Upper lobe of left lung (tissue), 4 donors: ENCODE data around the gene MAP2K5.

Experiments used
- CTCF ChIP-seq, 6 experiments: fragments of 450-650 bp in 4 of 6; fragments of 200-600 bp in 2 of 6; sonication (generic) in 2 of 6; IDR thresholded peaks; one replicate each; pipeline ENCODE4 v1.5.1; 2016 to 2019; ENCODE audit warnings: antibody characterized with exemption in 6 of 6
- EP300 ChIP-seq, 4 donors: sonication (generic); formaldehyde crosslinking; IDR thresholded peaks; one replicate each; pipeline ENCODE4 v1.5.1; 2017; ENCODE audit warnings: antibody characterized with exemption in 4 of 4, control low read depth in 2 of 4
- POLR2A ChIP-seq, 4 donors: fragments of 450-650 bp; IDR thresholded peaks; one replicate each; pipeline ENCODE4 v1.5.1; 2016 to 2017; ENCODE audit warnings: antibody characterized with exemption in 4 of 4, mild to moderate bottlenecking in 2 of 4
- POLR2AphosphoS5 ChIP-seq, 2 donors: sonication (generic); formaldehyde crosslinking; IDR thresholded peaks; one replicate each; pipeline ENCODE4 v1.5.1; 2017; ENCODE audit warnings: antibody characterized with exemption in 2 of 2

DNA sequence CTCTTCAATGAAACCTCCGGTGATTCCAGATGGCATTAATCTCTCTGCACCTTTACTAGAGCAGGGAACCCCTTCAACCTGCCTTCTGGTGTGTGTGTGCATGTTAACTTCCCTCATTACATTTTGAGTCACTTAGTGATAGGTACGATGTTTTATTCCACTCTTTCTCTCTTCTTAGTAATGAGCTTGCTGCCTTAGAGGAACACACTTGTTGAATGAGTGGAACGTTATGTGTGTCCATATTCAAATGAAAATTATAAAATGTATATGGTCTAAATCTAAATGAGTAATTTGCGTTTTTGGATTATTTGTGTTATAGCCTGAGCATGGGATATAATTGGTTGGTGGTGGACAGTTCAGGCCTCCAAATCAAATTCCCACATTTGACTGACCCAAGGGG lies 12.1 kb downstream of the MAP2K5 start:
- no peak for TF ChIP-seq CTCF (IDR thresholded peaks at IDR 0.05)
- TF ChIP-seq EP300 (IDR thresholded peaks at IDR 0.05), result no peak
- TF ChIP-seq POLR2AphosphoS5 (IDR thresholded peaks at IDR 0.05), result no peak
- no peak for TF ChIP-seq POLR2A (IDR thresholded peaks at IDR 0.05)
